ENCODE data around the gene RPS15.
"Not testable (repeated sequence)": the region's sequence is repeated elsewhere in the genome, so short reads cannot be mapped to it uniquely, and the experiment has no call there.

Gene RPS15

DNA sequence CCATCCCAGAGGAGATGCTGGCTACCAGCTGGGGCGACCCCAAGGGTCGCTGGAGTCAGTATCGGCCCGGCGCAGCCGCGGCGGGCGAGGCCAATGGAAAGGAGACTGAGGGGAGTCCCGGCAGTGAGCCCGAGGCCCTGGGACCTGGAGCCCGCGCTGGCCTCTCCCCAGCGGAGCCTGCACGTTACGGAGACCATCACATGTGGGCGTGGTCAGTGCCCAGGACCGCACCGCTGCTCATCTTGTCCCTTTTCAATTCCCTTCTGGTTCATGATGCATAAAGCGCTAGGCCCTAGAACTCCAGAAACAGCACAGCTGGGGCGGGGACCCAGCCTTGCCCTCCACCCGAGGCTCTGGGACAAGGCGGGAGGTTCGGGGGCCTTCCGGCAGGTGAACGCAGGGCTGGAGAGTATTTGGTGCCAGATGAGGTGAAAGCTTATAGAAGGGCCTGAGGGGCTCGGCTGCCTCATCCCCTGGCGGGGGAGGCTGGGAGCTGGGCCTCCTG, 32.9 kb downstream of the RPS15 start:
- no peak for DNase-seq

DNA sequence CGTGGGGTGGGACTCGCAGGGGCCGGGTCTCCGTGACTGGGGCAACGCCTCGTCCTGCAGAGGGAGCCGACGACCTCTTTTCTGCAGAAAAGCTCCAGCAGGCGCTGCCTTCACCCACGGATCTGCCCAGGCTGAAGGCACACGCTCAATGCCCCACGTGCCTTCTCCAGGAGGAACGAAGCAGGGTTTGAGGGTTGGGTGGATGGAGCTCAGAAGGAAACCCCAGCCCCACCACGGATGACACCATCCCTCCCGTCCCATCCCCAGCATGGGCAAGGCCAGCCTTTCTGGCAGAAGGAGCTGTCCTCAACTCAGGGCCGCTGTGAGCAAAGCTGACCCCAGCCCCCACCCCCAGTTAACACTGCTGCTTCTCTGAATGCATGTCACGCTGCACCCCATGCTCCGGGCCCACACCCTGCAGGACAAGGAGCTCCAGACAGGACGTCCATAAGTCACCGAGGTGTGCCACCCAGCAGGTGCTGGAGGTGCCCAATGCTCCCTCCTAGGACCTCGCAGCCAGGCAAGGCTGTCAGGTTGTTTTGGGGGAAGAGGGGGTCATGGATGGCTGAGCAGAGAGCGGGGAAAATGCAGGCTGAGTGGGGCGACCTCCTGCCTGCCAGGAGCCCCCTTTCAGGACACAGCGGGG, 33.4 kb downstream of the RPS15 start:
- peak; percentile 37 for DNase-seq

DNA sequence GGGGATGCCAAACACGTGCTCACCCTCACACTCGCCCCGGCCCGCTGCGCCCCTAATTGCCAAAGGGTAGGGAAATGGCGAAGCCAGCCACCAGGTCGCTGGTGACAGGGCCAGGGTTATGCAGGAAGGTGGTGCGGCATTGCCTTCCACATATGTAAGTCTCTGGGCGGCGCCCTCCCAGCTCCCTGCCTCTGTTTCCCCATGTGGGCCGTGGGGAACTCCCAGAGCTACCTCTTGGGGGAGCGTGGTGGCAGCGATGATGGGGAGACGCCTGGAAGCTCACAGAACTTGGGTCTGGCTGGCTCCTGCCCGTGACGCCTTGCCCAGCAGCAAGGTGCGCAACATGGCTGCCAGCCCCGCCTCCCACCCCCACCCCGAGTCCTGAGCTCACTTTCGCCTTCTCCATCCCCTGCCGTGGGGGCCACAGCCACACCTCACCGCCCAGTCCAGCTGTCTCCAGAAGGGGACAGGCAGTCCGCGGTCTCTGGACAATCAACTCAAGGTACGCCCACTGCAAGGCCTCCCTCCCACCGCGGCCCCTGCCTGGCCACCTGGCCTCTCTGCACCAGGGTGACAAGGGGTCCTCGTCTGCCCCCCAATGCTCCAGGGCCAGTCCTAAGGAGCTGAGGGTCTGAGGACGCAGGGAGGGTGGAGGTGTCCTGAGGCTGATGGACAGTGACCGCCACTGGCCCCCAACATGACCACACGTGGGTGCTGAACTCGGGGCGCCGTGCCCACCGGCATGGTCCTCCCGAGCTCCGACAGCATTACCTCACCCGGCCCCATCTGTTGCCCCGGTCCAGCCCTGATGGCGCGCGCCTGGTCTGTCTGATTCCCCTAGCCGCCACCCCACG, 34.3 kb downstream of the RPS15 start:
- DNase-seq, result no peak

DNA sequence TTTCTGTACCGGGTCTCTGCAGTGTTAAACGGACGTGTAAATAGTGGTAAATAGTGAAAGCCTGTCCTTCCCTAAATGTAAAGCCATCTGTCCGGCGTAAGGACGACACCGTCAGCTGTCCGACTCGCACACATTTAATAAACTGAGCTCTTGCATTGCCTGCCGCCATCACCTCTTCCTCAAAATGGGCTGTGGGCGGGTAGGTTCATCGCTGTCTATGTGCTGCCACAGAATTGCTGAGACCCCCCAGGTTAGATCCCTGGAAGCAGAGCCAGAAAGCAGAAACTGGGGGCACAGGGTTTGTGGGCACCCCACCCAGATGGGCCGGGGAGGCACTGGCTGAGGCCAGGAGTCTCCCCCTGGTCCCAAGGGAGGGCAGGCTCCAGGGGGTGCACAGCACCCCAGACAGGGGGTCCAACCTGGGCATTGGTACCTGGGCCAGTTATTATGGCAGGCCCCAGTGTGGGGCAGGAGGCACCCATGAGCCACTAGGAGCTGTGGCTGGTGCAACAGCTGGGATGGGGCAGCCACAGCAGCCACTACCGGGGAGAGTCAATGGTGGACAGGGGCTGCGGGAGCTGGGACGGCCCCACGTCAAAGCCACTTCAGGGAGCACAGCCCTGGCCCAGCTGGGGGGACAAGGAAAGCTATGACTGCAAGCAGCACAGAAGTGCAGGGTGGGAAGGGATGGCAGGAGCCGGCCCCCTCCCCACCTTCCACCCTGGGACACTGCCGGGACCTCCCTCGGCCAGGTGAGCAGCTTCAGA, 35.1 kb downstream of the RPS15 start:
- no peak for DNase-seq

DNA sequence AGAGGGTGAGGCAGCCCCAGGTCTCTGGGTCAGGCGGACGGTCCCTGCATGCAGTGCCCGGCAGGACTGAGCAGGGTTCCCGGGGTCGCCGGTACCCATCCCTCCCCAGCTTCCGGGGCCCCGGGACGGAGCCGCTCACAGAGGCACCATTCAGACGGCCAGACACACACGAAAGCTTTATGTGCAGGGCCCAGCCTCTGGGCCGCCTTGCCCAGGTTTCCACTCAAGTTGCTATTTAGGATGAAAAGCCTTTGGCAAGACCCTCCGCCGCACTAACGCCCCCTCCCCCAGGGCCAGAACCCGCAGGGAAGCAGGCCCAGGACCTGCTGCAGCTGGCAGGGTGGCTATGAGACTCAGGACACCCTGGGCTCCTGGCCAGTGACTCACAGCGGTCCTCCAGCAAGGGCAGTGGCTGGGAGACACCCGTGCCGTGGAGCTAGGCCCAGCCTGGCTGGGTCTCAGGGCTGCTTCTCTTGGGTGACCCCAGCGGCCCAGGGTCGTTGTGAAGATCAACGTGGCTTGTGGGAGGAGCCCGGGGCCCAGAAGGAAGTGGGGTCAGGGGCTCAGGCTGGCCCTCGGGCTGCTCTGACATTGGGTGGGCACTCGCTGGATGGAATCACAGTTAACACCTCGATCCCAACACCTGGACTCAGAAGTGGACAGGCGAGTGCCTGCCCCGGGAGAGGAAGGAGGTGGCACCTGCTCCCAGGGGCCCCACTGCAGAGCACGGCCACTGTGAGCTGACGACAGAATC, 36.0 kb downstream of the RPS15 start:
- DNase-seq, result no peak

GRCh38 chr19:1474765-1475351, 36.7 kb downstream of the RPS15 start:
- DNase-seq, result no peak

- DNase-seq, result no peak
Measured at GRCh38 chr19:1475751-1476437, 37.7 kb downstream of the RPS15 start.

DNA sequence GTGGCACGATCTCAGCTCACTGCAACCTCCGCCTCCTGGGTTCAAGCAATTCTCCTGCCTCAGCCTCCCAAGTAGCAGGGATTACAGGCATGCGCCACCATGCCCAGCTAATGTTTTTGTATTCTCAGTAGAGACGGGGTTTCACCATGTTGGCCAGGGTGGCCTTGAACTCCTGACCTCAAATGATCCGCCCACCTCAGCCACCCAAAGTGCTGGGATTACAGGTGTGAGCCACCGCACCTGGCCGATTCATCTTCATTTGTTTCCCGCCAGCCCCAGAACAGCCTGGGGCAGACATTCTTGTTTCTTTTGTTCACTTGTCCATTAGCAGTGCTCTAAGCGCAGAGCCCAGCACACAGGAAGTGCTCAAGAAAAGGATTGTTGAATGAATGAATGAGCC, 38.9 kb downstream of the RPS15 start:
- DNase-seq, result not testable (repeated sequence)

- peak; percentile 94 for DNase-seq
Measured at GRCh38 chr19:1478934-1479707, 40.9 kb downstream of the RPS15 start, which contains the start of gene C19orf25. TSS of gene C19orf25 (minus strand) at chr19:1479215. CDS start at chr19:1478903, 312 bp downstream.

DNA sequence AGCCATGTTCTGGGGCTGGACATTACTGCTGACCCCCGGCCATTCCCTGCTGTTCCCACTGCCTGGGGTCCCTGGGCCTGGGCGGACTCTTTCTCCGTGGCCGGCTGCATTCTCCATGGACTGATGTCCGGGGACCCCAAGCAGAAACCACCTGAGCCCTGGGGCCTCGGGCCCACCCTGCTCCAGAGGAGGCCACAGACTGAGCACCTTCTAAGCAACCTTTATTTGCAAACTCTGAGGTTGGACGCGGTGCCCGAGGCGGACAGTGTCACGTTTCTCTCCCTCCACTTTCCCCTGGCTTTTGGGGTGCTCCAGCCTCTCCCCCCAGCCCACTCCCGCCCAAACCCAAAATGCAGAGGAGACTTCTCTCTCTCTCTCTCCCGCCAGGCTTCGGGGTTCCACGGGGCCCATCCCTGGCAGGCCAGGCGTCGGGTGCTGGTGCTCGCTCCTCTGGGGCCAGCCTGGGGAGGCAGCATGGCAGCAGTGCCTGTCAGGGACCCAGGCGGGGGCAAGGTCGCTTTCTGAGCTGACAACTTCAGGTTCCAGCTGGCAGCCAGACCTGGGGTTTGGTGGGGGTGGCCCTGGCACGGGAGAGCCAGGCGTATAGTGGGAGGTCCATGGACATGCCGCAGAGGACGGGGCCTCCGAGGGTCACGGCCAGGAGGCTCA, 43.2 kb downstream of the RPS15 start:
- no peak for DNase-seq

DNA sequence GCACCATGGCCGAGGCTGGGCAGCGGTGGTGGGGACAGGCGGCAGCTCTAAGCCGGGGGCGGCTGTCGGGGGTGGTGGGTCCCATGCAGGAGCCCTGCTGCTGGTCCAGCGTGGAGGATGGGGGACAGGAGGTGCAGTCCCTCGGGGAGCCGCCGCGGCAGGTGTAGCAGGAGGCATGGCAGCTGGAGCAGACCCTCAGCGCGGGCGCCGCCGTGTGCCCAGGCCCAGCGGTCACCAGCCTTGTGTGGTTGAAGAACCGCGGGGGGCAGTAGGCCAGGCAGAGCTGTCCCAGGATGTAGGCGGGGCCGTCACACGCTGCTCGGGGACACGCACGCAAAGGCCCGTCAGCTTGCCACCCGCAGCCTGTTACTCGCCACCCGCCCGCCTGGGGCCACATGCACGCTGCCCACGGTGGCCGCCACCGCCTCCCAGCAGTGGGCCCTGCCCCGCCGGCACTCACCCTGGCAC, 43.7 kb downstream of the RPS15 start:
- no peak for DNase-seq

DNA sequence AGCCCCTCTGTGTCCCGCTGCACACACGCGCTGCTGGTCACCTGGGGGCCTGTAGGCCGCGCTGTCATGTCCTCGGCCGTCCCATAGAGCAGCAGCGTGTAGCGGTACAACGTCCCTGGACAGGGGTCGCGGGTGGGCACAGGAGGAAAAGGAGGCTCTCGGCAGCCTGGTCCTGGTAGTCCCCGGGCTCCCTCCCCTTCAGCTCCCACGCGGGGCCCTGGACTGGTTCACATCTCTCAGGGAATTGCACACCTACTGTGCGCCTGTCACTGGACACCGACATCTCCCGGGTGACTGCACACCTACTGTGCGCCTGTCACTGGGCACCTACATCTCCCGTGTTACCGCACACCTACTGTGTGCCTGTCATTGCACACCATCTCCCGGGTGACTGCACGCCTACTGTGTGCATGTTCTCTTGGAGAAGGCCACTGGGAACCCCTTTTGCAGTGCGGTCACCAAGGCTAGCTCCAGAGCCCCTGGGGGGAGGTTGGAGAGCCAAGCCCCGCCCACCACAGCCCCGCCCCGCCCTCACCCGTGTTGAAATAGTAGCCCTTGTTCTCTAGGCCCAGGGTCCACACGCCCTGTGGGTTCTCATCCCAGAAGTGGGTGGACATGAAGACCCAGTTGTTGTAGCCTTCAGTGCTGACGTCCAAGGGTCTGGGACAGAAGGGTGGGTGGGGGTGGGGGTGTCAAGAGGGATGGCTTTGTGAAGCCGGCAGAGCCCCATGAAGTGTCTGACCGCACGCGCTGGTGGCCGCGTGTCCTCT, 44.4 kb downstream of the RPS15 start:
- DNase-seq, result no peak

DNA sequence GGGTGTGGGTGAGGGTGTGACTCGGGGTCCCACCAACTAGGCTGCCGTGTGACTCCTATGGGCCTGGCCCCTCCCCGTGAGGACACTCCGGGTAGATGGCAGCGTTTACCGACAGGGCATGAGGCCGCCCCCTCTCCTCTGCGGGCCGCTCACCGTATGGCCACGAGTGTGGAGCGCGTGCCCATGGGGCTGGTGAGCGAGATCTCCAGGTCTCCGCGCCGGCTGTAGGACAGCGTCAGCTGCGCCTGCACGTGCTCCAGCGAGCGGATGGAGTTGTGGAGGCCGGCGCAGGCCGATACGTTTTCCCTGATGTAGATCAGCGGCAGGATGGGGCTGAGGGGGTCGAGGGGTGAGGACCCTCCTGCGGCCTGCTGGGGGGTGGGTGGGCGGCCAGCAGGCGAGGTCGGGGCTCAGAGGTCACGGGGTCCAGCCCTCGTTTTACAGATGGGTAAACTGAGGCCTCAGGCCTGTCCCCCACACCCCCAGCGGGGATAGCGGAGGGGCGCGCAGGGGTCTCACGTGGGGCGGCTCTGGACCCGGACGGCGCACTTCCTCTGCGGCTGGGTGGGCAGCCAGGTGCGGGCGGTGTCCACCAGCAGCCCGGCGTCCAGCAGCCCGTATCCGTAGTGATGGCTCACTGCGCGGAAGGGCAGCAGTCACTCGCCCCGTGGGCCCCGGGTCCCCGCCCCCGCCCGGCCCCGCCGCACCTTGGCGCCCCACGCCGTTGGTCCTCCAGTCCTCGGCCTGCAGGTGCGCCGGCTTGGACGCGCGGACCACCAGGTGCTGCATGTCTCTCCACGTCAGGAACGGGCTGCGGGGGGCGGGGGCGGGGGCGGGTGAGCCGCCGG, 45.2 kb downstream of the RPS15 start:
- no peak for DNase-seq

DNA sequence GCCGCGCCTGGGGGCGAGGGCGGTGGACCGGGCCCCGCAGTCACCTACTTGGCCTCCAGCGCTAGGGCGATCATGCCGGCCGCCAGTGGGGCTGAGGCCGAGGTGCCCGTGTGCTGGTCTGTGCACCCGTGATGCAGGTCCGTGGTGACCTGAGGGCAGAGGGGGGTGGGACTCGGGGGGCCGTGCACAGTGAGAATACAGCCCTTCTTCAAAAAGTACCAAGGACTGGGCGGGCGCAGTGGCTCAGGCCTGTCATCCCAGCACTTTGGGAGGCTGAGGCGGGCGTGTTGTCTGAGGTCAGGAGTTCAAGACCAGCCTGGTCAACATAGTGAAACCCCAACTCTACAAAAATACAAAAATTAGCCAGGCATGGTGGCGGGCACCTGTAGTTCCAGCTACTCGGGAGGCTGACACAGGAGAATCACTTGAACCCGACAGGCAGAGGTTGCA, 45.8 kb downstream of the RPS15 start:
- DNase-seq, result no peak

DNA sequence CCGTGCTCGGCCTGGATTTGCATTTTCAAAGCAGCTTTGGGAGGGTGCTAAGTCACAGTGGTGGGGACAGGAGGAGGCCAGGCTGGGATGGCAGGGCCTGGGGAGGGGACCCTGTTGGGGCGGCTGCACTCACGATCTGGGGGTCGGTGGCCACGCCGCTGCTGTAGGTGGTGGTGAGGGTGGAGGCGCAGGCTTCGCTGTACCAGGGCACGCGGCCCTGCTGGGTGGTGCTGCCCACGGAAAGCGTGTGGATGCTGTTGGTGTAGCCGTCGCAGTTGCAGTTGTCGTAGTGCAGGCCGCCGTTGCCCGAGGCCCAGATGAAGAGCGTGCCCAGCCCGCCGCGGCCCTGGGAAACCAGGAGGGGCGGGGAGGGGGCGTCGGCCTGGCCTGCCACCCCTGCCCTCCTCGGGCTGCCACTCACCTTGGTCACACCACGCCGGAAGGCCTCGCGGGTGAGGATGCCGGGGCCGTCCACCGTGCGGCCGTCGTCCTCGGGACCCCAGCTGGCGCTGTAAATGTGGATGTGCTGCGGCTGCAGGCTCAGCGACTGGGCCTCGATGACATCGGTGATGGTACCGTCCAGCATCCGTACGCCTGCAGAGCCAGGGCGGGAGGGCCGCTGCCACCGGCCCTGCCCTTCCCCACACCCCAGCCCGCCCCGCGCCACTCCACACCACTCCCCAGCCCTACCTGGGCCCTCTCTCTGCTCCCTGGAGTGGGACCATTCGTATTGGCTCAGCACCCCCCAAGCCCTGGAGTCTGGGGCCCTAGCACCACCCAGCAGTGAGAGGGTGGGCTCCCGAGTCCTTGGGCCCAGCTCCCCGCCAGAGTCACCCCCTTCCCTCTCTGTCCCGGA, 48.8 kb downstream of the RPS15 start:
- DNase-seq, result no peak

- DNase-seq, result no peak
Measured at GRCh38 chr19:1487576-1488281, 49.5 kb downstream of the RPS15 start.

DNA sequence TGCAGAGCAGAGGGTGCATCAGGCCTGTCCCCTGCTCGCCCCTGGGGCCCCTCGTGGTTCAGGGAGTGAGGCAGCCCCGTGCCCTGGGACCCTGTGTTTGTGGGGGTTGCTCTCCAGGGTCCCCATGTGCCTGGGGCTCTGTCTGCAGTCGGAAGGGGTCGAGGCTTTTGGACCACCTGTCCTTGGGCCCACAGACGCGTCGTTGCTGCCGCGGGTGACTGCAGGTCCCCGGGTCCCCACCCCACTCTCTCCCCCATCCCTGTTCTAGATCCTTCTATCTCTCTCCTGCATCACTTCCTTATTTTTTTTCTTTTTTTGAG, 50.0 kb downstream of the RPS15 start:
- no peak for DNase-seq
